ENCODE results near the gene USPL1. TPM values are rescaled to one million over a fixed set of nuclear protein-coding genes. Genes with fewer than 3 reads are reported as not detected.

USPL1 gene
- total and polyA plus RNA-seq, 2 donors from 2014 or later: 6.3 to 18.4 TPM

- DNase-seq: no peak
- Histone ChIP-seq H3K4me3 (ENCODE audit: low read length in 3 of 3) (no peak overlapping the region), H3K9ac (ENCODE audit: low read length in 3 of 3) (no peak overlapping the region), H3K9me3 (ENCODE audit: control insufficient read depth in 2 of 3, insufficient read depth in 1 of 3, low read length in 3 of 3) (no peaks in the 10 kb centered on the region), H3K4me1 (ENCODE audit: control insufficient read depth in 2 of 3, insufficient read depth in 2 of 3, low read depth in 1 of 3, low read length in 3 of 3) (peaks cover 0 to 8% (median 4%) of the 10 kb centered on the region in 3 donors), H3K27me3 (ENCODE audit: control insufficient read depth, insufficient read depth, low read length) (no peaks in the 10 kb centered on the region), H3K27ac (ENCODE audit: low read depth in 2 of 2, low read length in 2 of 2) (no peak overlapping the region), H3K36me3 (ENCODE audit: control insufficient read depth in 2 of 3, insufficient read depth in 3 of 3, low read length in 3 of 3) (no peaks in the 10 kb centered on the region)
- no peak for FAIRE-seq
- intact Hi-C loops (cut with DNase I): no loop called here
- TF ChIP-seq CTCF (IDR thresholded peaks at IDR 0.05; ENCODE audit: borderline replicate concordance, extremely low read depth, insufficient read depth): no peak
These were observed 47.1 kb downstream of the USPL1 start for GRCh38 chr13:30664689-30665275.

- intact Hi-C loops (cut with DNase I): no loop called here
These were observed 47.9 kb downstream of the USPL1 start for GRCh38 chr13:30665638-30666037.

GRCh38 chr13:30666113-30666512 is 48.4 kb downstream of the USPL1 start:
- Histone ChIP-seq H3K4me1 (ENCODE audit: control insufficient read depth in 2 of 3, insufficient read depth in 2 of 3, low read depth in 1 of 3, low read length in 3 of 3) (peaks cover 0 to 8% (median 4%) of the 10 kb centered on the region in 3 donors), H3K9me3 (ENCODE audit: control insufficient read depth in 2 of 3, insufficient read depth in 1 of 3, low read length in 3 of 3) (no peaks in the 10 kb centered on the region)
- intact Hi-C loops (cut with DNase I): no loop called here

More at GRCh38 chr13:30665638-30666037, 47.9 kb downstream of the USPL1 start:
- Histone ChIP-seq H3K4me1 (ENCODE audit: control insufficient read depth in 2 of 3, insufficient read depth in 2 of 3, low read depth in 1 of 3, low read length in 3 of 3) (peaks cover 0 to 8% (median 4%) of the 10 kb centered on the region in 3 donors), H3K27me3 (ENCODE audit: control insufficient read depth, insufficient read depth, low read length) (no peaks in the 10 kb centered on the region), H3K9me3 (ENCODE audit: control insufficient read depth in 2 of 3, insufficient read depth in 1 of 3, low read length in 3 of 3) (no peaks in the 10 kb centered on the region), H3K4me3 (ENCODE audit: low read length in 3 of 3) (no peak overlapping the region), H3K36me3 (ENCODE audit: control insufficient read depth in 2 of 3, insufficient read depth in 3 of 3, low read length in 3 of 3) (no peaks in the 10 kb centered on the region), H3K27ac (ENCODE audit: low read depth in 2 of 2, low read length in 2 of 2) (no peak overlapping the region), H3K9ac (ENCODE audit: low read length in 3 of 3) (no peak overlapping the region)
- TF ChIP-seq CTCF (IDR thresholded peaks at IDR 0.05; ENCODE audit: borderline replicate concordance, extremely low read depth, insufficient read depth): no peak
- DNase-seq (no peak), FAIRE-seq (no peak)

More at GRCh38 chr13:30666113-30666512, 48.4 kb downstream of the USPL1 start:
- Histone ChIP-seq H3K4me3 (ENCODE audit: low read length in 3 of 3) (no peak overlapping the region), H3K27ac (ENCODE audit: low read depth in 2 of 2, low read length in 2 of 2) (no peak overlapping the region), H3K9ac (ENCODE audit: low read length in 3 of 3) (no peak overlapping the region), H3K36me3 (ENCODE audit: control insufficient read depth in 2 of 3, insufficient read depth in 3 of 3, low read length in 3 of 3) (no peaks in the 10 kb centered on the region), H3K27me3 (ENCODE audit: control insufficient read depth, insufficient read depth, low read length) (no peaks in the 10 kb centered on the region)
- no peak for FAIRE-seq
- DNase-seq: no peak
- TF ChIP-seq CTCF (IDR thresholded peaks at IDR 0.05; ENCODE audit: borderline replicate concordance, extremely low read depth, insufficient read depth): no peak
